A172 (cell line): Measurements from ENCODE around the gene SV2A. TPM values are rescaled to one million over a fixed set of nuclear protein-coding genes. Genes with fewer than 3 reads are reported as not detected.
A peak's percentile ranks its signal among the peaks of the same experiment; 100 is the strongest.

ENCODE experiments used
- DNase-seq: peaks from one replicate; pipeline ENCODE4 v3.0.0-alpha.2; 2015; ENCODE audit warnings: low spot score
- total RNA-seq: library from RNA; depleted of rRNA; stranded (reverse); fragments of >200 nt; shearing (Covaris generic); gene quantifications from 2 replicates; pipeline ENCODE4 v1.2.3, GENCODE V29; 2014

Gene SV2A
- total RNA-seq, 1 experiment from 2014 or later: 32.2 TPM

DNA sequence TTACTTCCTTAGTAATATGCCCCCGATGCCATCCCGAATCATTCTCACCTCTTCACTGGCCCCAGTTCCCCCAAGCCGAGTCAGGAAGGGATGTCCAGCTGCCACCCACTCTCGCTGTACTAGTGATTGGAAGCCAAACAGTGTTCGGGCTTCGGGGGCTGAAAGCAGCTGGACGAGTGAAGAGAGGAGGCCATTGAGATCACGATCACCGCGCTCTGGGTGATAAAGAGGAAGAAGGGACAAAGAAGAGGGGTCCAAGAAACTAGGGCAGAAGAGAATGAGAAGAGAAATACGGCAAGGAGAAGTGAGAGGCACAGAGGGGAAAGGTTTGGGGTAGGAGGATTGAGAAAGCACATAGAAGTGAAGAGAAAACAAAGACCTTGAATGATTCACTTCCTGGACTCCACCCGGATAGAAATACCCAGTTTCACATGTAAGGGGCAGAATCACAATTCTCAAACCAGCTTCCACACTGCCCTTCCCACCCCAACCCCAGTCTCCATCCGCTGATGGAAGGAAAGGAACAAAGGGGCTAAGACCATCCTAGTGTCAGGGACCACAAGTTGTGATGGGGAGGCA, 13.7 kb upstream of the SV2A start:
- DNase-seq: peak; percentile 62

DNA sequence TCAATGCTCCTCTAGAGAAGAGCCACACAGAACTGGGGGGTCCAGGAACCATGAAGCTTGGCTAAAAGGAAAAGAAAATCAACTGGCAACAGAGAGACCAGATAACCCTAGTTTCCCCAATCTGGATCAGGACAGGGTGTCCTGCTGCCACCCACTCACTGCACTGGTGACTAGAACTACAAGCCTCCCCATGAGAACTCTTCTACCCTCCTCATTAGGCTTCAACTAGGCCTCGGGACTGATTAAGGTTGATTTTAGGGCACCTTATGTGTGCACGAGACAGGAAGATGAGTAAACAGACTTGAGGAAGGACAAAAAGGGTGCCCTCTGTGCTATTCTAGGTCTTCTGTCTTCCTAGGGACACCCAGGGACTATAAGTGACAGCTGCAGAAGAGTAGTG, 12.2 kb upstream of the SV2A start:
- no peak for DNase-seq

- DNase-seq: no peak
Measured at GRCh38 chr1:149928401-149928724, 10.7 kb upstream of the SV2A start.

DNA sequence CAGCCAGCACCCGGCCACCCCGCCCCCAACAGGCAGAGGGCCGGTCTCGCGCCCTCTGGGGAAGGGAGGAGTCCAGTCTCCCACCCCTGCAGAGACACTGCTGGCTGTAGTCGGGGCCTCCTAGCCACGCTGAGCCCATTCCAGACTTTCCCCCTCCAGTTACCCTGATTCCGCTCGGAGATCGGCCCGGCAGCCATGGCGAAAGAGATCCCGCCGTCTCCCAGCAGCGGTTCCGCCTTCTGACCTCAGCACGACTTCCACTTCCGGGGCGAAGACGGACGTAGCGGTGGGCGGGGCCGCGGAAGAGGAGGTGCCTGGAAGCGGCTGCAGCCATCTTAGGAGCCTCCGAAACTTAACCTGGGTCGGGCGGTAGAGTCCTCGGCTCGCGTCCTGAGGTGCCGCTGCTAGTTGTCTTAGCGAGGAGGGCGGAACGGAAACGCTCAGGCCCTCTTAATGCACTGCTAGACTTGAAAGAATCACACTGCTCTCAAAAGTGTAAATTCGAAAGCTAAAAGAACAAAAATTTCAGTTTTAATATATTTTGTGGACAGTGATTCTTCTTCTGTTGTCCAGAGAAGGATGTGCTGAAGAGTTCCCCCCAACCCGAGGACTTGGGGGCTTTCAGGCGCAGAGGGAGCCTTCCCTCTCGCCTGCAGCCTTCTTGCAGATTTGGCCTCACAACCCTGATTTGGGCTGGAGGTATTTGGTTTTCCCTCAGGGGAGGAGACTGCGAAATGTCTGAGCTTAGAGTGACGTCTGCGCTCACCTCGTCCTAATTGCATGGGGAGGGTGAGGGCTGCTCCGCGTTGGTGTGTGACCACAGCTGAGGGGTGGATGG, 10.1 kb upstream of the SV2A start, which contains the start of gene SF3B4:
TSS of gene SF3B4 (minus strand) at position 241 of the 838 bp plus-strand sequence. CDS start at position 197, 44 bp downstream.
- peak; percentile 94 for DNase-seq

GRCh38 chr1:149927056-149927562, 9.5 kb upstream of the SV2A start:
- peak; percentile 22 for DNase-seq

GRCh38 chr1:149926296-149926695, 8.7 kb upstream of the SV2A start:
- DNase-seq: no peak

GRCh38 chr1:149925751-149926150, 8.1 kb upstream of the SV2A start:
- DNase-seq: no peak

- DNase-seq: no peak
Measured at GRCh38 chr1:149925345-149925744, 7.7 kb upstream of the SV2A start.

GRCh38 chr1:149923626-149924025, 6.0 kb upstream of the SV2A start:
- DNase-seq: no peak

GRCh38 chr1:149916898-149917252, 769 bp downstream of the SV2A start:
- DNase-seq: no peak

- DNase-seq: no peak
Measured at GRCh38 chr1:149916193-149916897, 1.3 kb downstream of the SV2A start.

- no peak for DNase-seq
Measured at GRCh38 chr1:149915429-149916192, 2.0 kb downstream of the SV2A start.

- DNase-seq: no peak
Measured at GRCh38 chr1:149914545-149914944, 3.1 kb downstream of the SV2A start.

GRCh38 chr1:149906570-149907075, 11.0 kb downstream of the SV2A start:
- no peak for DNase-seq

- DNase-seq: no peak
Measured at GRCh38 chr1:149903836-149904491, 13.7 kb downstream of the SV2A start.

GRCh38 chr1:149899460-149900284, 18.0 kb downstream of the SV2A start, which contains the start of gene BOLA1:
TSS of gene BOLA1 (plus strand) at chr1:149899568. CDS start at chr1:149900060, 492 bp downstream.
- peak; percentile 90 for DNase-seq

DNA sequence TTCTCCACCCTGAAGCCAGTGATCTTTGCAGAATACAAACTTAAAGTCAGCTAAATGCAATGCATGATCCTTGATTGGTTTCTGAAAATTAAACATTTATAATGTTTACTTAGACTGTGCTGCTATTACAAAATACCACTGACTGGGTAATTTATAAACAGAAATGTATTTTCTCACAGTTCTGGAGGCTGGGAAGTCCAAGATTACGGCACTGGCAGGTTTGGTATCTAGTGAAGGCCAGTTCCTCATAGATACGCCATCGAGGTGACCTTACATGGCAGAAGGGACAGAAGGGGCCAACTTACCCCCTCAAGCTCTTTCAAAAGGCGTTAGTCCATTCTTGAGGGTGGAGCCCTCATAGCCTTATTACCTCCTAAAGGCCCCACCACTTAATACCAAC, 21.1 kb downstream of the SV2A start:
- no peak for DNase-seq

GRCh38 chr1:149888999-149889289, 28.7 kb downstream of the SV2A start:
- DNase-seq: peak; percentile 49

- DNase-seq: peak; percentile 93
Measured at GRCh38 chr1:149888247-149888998, 29.2 kb downstream of the SV2A start.
